Measurements from ENCODE around the gene MRPL11.
A peak's percentile ranks its signal among the peaks of the same experiment; 100 is the strongest.
"Not testable (repeated sequence)": the region's sequence is repeated elsewhere in the genome, so short reads cannot be mapped to it uniquely, and the experiment has no call there.

MRPL11 gene

GRCh38 chr11:66431287-66431686, 7.4 kb downstream of the MRPL11 start:
- not testable (repeated sequence) for DNase-seq (ENCODE audit: low read depth)

- peak; percentile 49 for DNase-seq (ENCODE audit: low read depth)
These were observed 8.6 kb downstream of the MRPL11 start for GRCh38 chr11:66429983-66430602.

DNA sequence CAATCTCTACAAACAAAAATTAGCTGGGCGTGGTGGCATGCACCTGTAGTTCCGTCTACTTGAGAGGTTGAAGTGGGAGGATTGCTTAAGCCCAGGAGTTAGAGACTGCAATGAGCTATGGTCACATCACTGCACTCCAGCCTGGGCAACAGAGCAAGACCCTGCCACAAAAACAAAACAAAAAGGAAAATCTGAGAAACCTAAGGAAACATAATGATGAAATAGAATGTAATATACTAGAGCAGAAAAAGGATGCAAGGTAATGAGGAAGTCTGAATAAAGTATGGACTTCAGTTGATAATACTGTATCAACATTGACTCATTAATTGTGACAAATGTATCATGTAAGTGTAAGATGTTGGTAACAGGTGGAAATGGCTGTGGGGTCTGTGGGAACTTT, 9.7 kb downstream of the MRPL11 start:
- DNase-seq (ENCODE audit: low read depth), result no peak

- no peak for DNase-seq (ENCODE audit: low read depth)
These were observed 12.3 kb downstream of the MRPL11 start for GRCh38 chr11:66426314-66426713.

DNA sequence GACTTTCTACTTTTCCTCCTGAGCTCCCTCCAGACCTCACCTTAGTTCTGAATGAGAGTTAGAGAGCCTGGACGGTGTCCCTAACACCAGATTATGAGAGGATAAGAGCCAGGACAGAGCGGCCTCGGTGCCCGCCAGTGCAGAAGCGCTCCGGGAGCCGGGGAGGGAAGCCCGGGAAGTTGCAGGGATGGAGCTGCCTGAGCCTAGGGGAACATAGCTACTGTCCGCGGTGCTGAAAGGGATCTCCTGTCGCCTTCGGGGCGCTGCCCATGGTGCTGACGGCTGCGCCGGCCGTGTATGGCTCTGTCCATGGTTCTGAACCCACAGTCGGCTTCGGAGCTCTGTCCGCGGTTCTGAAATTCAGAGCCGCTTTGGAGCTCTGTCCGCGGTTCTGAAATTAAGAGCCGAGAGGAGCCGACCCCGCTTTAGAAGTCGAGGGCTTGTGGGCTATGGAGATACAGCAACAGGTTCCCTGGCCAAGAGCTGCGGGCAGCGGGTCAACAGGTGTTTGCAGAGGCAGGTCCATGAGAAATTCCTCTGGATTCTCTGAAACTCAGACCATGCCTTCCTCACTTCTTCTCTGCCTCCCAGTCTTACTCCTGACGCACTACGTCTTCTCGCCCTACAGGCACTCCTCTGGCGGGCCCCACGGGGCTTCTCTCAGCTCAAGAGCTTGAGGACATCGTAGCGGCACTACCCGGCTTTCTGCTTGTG, 17.0 kb downstream of the MRPL11 start:
- peak; percentile 79 for DNase-seq (ENCODE audit: low read depth)

DNA sequence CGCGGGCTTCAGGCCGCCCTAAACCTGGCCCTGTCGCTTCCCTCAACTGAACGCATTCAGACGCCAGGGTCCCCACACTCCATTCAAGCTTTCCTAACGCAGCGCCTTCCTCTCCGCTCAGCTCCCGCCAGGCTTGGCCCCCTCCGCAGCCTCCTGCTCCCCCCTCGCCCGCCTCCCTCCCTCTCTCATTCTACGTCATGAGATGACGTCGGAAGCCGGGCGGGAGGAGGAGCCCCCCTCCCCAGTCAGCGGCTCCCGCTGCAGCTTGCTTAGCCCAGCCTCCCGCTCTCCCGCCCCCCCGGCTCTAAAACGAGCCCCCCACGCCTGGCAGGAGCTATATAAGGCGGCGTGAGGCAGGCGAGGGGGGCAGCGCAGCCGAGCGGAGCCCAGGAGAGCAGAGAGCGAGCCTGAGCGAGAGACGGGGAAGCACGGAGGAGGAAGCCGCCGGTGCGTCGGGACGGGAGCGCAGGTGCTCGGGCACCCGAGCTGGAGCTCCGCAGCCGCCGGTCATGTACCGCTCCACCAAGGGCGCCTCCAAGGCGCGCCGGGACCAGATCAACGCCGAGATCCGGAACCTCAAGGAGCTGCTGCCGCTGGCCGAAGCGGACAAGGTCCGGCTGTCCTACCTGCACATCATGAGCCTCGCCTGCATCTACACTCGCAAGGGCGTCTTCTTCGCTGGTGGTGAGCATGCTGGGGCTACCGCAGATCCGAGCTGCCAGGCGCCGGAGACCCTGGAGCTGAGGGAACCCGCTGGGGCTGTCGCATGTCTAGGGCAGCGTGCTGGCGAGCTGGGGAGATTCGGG, 17.8 kb downstream of the MRPL11 start, which contains the start of gene NPAS4:
TSS of gene NPAS4 (plus strand) at position 365 of the 806 bp plus-strand sequence. CDS start at position 510, 145 bp downstream.
- no peak for DNase-seq (ENCODE audit: low read depth)

DNA sequence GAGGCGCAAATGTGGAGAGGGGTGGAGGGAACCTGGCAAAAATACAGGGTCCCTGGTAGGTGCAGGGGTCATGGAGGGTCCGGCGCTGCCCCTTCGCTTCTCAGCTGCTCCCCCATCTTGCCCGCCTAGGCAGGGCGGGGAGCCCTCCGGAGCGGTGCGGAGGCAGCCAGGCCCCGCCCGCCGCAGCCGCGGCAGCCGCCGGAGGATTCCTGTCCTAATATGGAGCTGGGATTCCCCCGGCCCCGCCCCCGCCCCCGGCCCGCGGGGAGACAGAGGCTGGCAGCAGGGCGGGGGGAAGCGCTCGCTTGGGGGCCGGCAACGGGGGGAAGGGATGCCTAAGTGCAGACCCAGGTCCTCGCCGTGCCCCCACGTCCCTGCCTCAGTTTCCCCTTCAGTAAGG, 18.8 kb downstream of the MRPL11 start:
- no peak for DNase-seq (ENCODE audit: low read depth)

DNA sequence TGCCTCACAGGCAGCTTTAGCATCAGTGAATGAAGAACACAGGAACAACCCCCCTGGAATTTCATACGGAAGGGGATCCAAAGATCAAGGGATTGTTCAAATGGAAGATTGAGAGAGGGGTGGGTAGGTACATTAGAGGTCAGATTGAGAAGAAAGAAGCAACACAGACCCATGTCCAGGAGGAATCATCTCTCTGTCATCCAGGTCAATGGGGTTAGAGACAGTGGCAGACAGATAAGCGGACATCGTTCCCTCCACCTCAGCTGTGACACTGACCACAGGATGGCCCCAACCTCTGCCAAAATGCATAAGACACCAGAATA, 19.7 kb downstream of the MRPL11 start:
- no peak for DNase-seq (ENCODE audit: low read depth)

- no peak for DNase-seq (ENCODE audit: low read depth)
These were observed 20.3 kb downstream of the MRPL11 start for GRCh38 chr11:66418168-66418985.

DNA sequence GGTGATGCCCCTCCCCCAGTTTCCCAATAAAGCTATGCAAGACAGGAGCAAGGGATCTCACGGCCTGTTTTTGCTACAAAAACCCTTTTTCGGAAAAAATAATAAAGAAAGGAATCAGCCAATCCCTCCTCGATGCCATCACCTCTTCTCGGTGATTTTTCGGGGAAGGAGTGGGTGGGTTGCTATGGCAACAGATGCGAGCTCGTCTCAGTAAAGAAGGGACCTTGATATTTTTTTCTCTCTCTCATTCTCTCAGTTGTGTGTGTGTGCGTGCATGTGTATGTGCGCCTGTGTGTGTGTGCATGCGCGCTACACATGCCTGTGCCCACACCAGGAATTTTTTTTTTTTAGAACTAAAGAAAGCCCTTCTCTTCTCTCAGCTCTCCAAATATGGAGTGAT, 21.6 kb downstream of the MRPL11 start:
- no peak for DNase-seq (ENCODE audit: low read depth)

DNA sequence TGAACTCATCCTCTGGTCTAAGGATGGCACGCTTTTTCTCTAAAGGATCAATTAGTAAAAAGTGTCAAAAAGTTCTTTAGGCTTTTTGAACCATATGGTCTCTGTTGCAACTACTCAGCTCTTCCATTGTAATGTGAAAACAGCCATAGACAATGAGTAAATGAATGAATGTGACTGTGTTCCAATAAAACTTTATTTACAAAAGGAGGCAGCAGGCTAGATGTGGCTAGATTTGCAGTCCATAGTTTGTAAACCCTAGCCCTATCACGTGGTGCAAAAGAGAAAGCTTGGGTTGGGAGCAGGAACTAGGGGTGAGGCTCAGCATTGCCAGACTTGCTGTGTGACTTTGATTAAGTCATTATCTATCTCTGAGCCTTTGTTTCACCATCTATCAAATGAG, 23.2 kb downstream of the MRPL11 start:
- DNase-seq (ENCODE audit: low read depth), result no peak

DNA sequence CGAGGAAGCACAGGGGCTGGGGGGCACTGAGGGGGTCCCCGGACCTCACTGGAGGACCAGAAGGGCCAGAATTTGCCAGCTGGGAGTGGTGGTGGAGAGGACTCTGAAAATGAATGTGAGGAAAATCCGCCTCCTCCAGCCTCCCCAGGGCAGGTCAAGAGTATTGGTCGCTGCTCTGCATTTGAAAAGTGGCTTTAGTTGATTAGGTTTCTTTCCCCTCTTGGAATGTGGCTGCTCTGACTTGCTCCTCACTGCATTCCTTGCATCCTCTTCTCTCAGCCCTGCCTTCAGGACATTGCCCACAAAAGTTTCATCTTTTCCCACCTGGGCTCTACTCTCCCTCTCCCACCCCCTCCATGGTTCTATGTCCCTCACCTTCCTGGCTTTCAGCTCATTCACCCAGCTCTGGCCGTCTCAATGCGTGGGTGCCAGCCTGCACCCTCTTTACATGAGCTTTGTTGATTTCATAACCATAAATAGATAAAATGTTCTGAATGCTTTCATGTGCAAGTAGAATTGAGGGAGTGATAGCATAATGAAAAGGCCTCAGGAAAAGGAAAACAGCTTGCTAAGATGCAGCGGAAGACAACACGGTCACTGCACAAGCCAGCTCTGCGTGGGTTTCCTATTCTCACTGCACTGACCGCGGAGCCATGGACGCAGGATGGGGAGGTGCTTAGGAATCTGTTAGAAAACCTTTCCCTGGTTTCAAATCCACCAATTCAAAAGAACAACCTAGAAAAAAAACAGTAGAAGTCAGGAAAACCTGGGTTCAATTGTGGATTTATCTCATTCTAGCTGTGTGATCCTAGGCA, 24.3 kb downstream of the MRPL11 start:
- no peak for DNase-seq (ENCODE audit: low read depth)

- DNase-seq (ENCODE audit: low read depth), result no peak
These were observed 25.5 kb downstream of the MRPL11 start for GRCh38 chr11:66413167-66413566.

- DNase-seq (ENCODE audit: low read depth), result no peak
These were observed 26.5 kb downstream of the MRPL11 start for GRCh38 chr11:66412110-66412509.

DNA sequence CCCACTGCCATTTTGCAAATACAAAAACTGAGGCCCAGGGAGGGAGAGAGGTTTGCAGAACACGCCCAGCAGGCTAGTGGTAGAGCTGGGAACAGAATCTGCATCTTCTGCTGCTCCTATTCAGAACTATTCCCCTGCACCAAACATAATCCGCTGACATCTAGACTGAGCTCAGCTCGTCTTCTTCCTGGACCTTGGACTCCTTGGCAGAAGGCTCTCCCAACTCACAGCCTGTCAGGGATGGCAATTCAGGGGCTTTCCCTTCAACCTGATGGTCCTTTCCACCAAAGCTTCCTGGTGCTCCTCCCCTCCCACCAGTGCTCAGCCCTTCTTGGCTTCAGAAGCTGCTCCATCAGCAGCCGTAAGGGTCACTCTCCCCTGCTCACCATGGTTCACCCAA, 27.3 kb downstream of the MRPL11 start:
- no peak for DNase-seq (ENCODE audit: low read depth)

GRCh38 chr11:66410191-66410590, 28.5 kb downstream of the MRPL11 start:
- no peak for DNase-seq (ENCODE audit: low read depth)

DNA sequence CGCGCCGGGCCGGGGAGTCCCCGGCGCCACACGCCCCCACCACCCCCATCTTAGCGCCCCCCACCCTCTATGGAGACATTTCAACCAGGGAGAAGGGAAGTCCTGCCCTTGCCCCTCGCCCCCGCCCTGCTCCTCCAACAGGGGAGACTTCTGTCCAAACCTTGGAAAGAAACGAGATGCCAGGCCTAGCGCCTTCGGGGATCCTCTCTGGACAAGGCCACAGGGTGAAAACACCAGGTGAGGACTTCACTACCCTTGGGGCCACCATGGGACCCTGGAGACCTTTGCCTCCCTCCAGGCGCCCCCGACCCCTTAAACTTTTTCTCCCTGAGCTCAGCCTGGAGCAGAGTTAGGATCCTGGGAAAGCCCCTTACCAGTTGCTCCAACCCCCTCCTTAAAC, 29.4 kb downstream of the MRPL11 start:
- DNase-seq (ENCODE audit: low read depth), result no peak

DNA sequence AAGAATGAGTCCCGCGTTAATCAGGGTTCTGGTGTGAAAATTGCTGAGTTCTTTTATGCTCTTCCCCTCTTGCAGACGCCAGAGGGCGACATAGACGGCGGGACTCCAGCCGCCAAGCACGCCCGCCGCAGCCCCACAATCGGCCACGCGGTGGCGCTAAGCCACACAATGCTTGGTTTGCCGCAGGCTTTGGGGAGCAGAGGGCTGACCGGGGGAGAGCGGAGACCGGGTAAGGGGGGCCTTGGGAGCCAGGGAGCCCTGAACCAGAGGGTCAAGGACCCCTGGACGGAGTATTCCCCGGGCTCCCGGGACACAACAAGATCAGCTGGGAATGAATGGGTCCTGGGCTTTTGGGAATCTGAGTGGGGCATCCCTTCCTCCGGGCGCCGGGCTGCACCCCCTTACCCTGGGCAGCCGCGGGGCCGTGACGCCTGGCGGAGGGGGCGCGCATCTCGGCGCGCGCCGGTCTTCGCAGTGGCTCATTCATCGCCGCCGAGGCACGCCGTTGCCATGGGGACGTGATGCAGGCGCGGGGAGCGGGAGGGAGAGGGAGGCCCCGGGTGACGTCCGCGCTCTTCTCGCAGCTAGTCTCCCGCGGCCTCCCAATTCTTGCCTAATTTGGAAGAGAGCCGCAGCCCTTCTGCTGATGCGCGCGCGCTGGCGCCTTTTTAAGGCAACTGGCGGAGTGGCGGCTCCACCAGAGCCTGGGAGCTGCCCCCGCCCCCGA, 30.0 kb downstream of the MRPL11 start:
- DNase-seq (ENCODE audit: low read depth), result peak; percentile 86

- DNase-seq (ENCODE audit: low read depth), result no peak
These were observed 31.0 kb downstream of the MRPL11 start for GRCh38 chr11:66407651-66408050.

- DNase-seq (ENCODE audit: low read depth), result no peak
These were observed 44.7 kb downstream of the MRPL11 start for GRCh38 chr11:66393954-66394353.

DNA sequence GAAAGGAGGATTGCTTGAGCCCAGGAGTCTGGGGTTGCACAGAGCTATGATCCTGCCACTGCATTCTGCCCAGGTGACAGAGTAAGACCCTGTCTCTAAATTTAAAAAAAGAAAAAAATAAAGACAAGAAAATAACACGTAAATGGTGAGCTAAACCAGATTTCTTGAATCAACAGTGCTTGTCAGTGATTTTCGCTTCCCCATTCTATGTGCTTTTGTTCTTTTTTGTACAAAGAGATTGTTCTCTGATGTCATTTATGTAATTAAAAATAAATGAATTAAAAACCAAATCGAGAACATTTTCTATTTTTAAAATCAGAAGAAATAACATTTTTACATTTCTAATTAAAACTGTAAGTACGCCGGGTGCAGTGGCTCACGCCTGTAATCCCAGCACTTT, 47.3 kb downstream of the MRPL11 start:
- DNase-seq (ENCODE audit: low read depth), result no peak

Data from activated T-helper 1 cell treated with Interleukin-2 at 50 U/mL for 16 hours (primary cell).